Fibroblast of mammary gland (primary cell): ENCODE results near the gene TLK1.
"Not testable (repeated sequence)": the region's sequence is repeated elsewhere in the genome, so short reads cannot be mapped to it uniquely, and the experiment has no call there.

Experiments used
- DNase-seq: peaks from one replicate; pipeline ENCODE4 v3.0.0-alpha.2; 2010; ENCODE audit warnings: low read depth
- H3K4me3 ChIP-seq: 2 replicates; pipeline ENCODE4 v1.5.1; 2011; ENCODE audit warnings: low read depth, mild to moderate bottlenecking, low read length, moderate library complexity; ENCODE audit not compliant: control insufficient read depth
- TF ChIP-seq, protein P1 (sequence below): conservative IDR thresholded peaks from 2 replicates; pipeline ENCODE4 v1.5.1; 2011; ENCODE audit warnings: low read depth, low read length, inconsistent platforms; ENCODE audit not compliant: control insufficient read depth, insufficient read depth

The TLK1 gene

DNA sequence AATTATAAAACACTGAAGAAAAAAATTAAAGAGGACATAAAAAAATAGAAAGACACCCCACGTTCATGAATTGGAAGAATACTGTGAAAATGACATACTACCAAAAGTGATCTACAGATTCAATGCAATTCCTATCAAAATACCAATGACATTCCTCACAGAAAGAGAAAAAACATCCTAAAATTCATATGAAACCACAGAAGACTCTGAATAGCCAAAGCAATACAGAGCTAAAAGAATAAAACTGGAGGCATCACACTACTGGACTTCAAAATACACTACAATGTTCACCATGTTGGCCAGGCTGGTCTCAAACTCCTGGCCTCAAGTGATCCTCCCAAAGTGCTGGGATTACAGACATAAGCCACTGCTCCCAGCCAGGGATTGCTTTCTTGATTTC, 56.3 kb downstream of the TLK1 start:
- no peak overlapping the region for H3K4me3 ChIP-seq
- TF ChIP-seq, protein P1, sequence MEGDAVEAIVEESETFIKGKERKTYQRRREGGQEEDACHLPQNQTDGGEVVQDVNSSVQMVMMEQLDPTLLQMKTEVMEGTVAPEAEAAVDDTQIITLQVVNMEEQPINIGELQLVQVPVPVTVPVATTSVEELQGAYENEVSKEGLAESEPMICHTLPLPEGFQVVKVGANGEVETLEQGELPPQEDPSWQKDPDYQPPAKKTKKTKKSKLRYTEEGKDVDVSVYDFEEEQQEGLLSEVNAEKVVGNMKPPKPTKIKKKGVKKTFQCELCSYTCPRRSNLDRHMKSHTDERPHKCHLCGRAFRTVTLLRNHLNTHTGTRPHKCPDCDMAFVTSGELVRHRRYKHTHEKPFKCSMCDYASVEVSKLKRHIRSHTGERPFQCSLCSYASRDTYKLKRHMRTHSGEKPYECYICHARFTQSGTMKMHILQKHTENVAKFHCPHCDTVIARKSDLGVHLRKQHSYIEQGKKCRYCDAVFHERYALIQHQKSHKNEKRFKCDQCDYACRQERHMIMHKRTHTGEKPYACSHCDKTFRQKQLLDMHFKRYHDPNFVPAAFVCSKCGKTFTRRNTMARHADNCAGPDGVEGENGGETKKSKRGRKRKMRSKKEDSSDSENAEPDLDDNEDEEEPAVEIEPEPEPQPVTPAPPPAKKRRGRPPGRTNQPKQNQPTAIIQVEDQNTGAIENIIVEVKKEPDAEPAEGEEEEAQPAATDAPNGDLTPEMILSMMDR = no peak
- DNase-seq = no peak

DNA sequence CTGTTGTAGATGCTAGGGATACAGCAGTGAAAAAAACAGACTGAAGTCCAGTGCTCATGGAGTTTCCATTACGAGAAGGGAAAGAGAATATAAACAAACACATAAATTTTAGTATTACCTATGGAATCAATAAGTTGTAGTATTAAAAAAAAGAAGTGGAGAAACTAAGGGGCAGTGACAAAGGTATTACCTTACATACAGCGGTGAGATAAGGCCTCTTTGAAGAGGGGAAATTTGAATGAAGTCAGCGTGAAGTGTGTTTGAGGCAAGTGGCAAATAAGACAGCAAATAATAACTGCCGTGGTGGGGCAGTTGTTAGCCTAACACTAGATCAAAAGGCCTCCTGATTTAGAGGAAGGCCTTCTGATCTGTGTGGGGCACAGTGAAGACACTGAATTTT, 57.9 kb downstream of the TLK1 start:
- TF ChIP-seq, protein P1 = no peak
- no peak for DNase-seq
- no peak overlapping the region for H3K4me3 ChIP-seq

DNA sequence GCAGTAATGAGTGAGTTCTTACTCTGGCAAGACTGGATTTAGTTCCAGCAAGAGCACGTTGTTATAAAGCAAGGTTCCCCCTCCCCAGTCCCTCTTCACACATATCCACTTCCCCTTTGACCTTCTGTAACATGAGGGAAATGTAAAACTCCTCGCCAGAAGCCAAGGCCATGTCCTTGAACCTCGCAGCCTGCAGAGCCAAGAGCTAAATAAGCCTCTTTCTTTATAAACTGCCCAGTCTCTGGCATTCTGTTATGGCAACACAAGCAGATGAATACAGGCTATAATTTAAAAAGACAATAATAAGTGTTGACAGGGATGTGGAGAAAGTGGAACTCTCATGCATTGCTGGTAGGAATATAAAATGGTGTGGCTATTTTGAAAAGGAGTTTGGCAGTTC, 60.3 kb downstream of the TLK1 start:
- no peak overlapping the region for H3K4me3 ChIP-seq
- no peak for DNase-seq
- TF ChIP-seq, protein P1 = no peak

DNA sequence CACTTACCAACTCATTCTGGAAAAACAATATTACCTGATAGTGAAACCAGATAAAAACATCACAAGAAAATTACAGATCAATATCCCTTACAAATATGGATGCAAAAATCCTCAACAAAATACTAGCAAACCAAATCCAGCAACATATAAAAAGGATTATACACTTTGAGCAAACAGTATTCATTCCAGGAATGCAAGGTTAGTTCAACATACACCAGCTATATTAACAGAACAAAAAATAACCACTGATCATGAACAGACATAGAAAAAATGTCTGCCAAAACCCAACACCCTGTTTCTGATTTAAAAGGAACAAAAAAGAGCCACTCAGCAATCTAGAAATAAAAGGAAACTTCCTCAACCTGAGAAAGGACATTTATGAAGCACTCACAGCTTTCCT, 62.1 kb downstream of the TLK1 start:
- DNase-seq = no peak
- TF ChIP-seq, protein P1 = no peak
- H3K4me3 ChIP-seq = no peak overlapping the region

DNA sequence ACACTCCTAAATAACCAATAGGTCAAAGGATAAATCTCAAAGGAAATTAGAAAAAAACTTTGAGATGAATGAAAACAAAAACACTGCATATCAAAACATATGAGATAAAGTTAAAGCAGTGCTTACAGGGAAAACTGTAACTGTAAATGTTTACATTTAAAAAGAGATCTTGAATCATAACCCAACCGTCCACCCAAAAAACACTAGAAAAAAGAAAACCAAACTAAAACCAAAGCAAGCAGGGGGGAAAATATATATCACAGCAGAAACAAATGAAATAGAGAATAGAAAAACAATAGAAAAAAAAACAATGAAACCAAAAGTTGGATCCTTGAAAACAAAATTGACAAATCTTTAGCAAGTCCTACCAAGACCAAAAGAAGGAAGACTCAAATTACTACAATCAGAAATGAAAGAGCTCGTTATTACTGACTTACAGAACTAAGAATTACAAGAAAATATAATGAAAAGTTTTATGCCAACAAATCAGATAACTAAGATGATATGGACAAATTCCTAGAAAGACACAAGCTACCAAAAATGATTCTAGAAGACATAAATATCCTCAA, 65.6 kb downstream of the TLK1 start:
- TF ChIP-seq, protein P1 = no peak
- H3K4me3 ChIP-seq = no peak overlapping the region
- DNase-seq = no peak

DNA sequence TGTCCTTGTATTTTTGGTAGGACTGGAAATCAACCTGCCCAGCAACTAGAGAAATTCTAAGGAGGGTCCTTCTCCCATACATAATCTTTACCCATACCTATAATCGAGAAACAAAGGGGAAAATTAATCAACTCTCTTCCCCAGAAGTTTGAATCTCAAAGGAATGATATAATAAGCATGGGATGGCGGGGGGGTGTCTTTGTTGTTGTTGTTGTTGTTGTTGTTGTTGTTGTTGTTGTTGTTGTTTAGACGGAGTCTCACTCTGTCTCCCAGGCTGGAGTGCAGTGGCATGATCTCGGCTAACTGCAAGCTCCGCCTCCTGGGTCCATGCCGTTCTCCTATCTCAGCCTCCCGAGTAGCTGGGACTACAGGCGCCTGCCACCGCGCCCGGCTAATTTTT, 69.2 kb downstream of the TLK1 start:
- not testable (repeated sequence) for DNase-seq, H3K4me3 ChIP-seq

DNA sequence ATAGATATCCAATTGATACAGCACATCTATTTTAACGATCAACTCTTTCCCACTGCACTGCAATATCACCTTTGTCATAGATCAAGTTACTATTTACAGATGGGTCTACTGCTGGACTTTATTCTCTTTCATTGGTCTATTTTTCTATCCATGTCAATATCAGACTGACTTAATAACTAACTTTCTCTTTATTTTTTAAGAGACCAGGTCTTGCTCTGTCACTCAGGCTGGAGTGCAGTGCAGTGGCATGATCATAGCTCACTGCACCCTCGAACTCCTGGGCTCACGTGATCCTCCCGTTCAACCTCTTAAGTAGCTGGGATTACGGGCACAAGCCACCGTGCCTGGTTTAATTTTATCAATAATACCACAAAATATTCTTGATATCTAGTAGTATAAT, 71.2 kb downstream of the TLK1 start:
- TF ChIP-seq, protein P1 = no peak
- DNase-seq = no peak

More for the DNA sequence above, 71.2 kb downstream of the TLK1 start:
- no peak overlapping the region for H3K4me3 ChIP-seq
